CD14-positive monocyte (primary cell): ENCODE measurements around the gene REXO5. TPM values are rescaled to one million over a fixed set of nuclear protein-coding genes. Genes with fewer than 3 reads are reported as not detected.

Experiments used
- DNase-seq, 3 donors: peaks; one replicate each; pipeline ENCODE4 v3.0.0-alpha.2; 2011 to 2022
- H2AFZ ChIP-seq: 2 replicates; pipeline ENCODE4 v1.6.0; 2012; ENCODE audit warnings: mild to moderate bottlenecking, low read depth, low read length, inconsistent platforms; ENCODE audit not compliant: insufficient read depth, poor library complexity, severe bottlenecking
- H3K27ac ChIP-seq, 2 donors: 1 replicate in 1 of 2; 2 replicates in 1 of 2; pipeline ENCODE4 v1.5.1; 2012 to 2013; ENCODE audit warnings: low read length in 2 of 2, control low read depth in 1 of 2, inconsistent platforms in 1 of 2, low read depth in 1 of 2, mild to moderate bottlenecking in 1 of 2
- H3K27me3 ChIP-seq, 2 donors: one replicate each; pipeline versions ENCODE4 v1.6.0 to v1.6.1; 2011 to 2013; ENCODE audit warnings: low read length in 2 of 2; ENCODE audit not compliant: control insufficient read depth in 2 of 2, insufficient read depth in 2 of 2
- H3K36me3 ChIP-seq, 2 donors: replicated peaks in 1 of 2; 1 replicate in 1 of 2; 2 replicates in 1 of 2; pipeline versions ENCODE4 v1.5.1 to v1.6.1; 2012 to 2013; ENCODE audit warnings: low read length in 2 of 2, control low read depth in 1 of 2, inconsistent platforms in 1 of 2, mild to moderate bottlenecking in 1 of 2; ENCODE audit not compliant: insufficient read depth in 2 of 2, control insufficient read depth in 1 of 2
- H3K4me1 ChIP-seq, 2 donors: 1 replicate in 1 of 2; 2 replicates in 1 of 2; pipeline versions ENCODE4 v1.5.1 to v1.6.1; 2012 to 2013; ENCODE audit warnings: low read length in 2 of 2, control low read depth in 1 of 2, inconsistent platforms in 1 of 2, mild to moderate bottlenecking in 1 of 2, moderate library complexity in 1 of 2; ENCODE audit not compliant: insufficient read depth in 2 of 2, control insufficient read depth in 1 of 2
- H3K4me2 ChIP-seq: replicated peaks from 2 replicates; pipeline ENCODE3; 2012; ENCODE audit warnings: low read length, moderate library complexity, mild to moderate bottlenecking; ENCODE audit not compliant: poor library complexity, severe bottlenecking; ENCODE audit errors: extremely low read depth
- H3K4me3 ChIP-seq, 3 experiments: fragments of 200-600 bp in 1 of 3; sonication (generic) in 1 of 3; replicated peaks in 1 of 3; 1 replicate in 2 of 3; 2 replicates in 1 of 3; pipeline ENCODE4 v1.5.1; 2011 to 2013; ENCODE audit warnings: low read length in 3 of 3, mild to moderate bottlenecking in 3 of 3, control low read depth in 2 of 3, low read depth in 2 of 3, inconsistent platforms in 1 of 3, moderate library complexity in 1 of 3
- H3K79me2 ChIP-seq: 2 replicates; pipeline ENCODE4 v1.6.0; 2012; ENCODE audit warnings: mild to moderate bottlenecking, control low read depth, inconsistent platforms, low read length, moderate library complexity; ENCODE audit not compliant: insufficient read depth
- H3K9ac ChIP-seq: 2 replicates; pipeline ENCODE4 v1.6.0; 2017; ENCODE audit warnings: low read length, mild to moderate bottlenecking; ENCODE audit not compliant: insufficient read depth, poor library complexity, severe bottlenecking
- H3K9me3 ChIP-seq, 2 donors: replicated peaks in 1 of 2; 1 replicate in 1 of 2; 2 replicates in 1 of 2; pipeline versions ENCODE4 v1.5.1 to v1.6.1; 2012 to 2013; ENCODE audit warnings: low read length in 2 of 2, control low read depth in 1 of 2; ENCODE audit not compliant: control insufficient read depth in 1 of 2, insufficient read depth in 1 of 2
- H4K20me1 ChIP-seq: 2 replicates; pipeline ENCODE4 v1.6.0; 2012; ENCODE audit warnings: mild to moderate bottlenecking, low read length, control low read depth, moderate library complexity; ENCODE audit not compliant: insufficient read depth
- H3K27ac Mint-ChIP-seq, 7 donors: one replicate each; pipeline ENCODE4 v1.8.0; 2020; ENCODE audit warnings: mild to moderate bottlenecking in 7 of 7, mixed read lengths in 7 of 7, moderate library complexity in 6 of 7, inconsistent platforms in 2 of 7
- H3K27me3 Mint-ChIP-seq, 3 donors: one replicate each; pipeline ENCODE4 v1.8.0; 2021 to 2022; ENCODE audit warnings: low read depth in 3 of 3, mild to moderate bottlenecking in 3 of 3, mixed read lengths in 3 of 3, moderate library complexity in 3 of 3, inconsistent platforms in 1 of 3
- H3K36me3 Mint-ChIP-seq, 2 donors: one replicate each; pipeline ENCODE4 v1.8.0; 2020; ENCODE audit warnings: mixed read lengths in 2 of 2, inconsistent platforms in 1 of 2, mild to moderate bottlenecking in 1 of 2
- H3K4me1 Mint-ChIP-seq: one replicate; pipeline ENCODE4 v1.8.0; 2020; ENCODE audit warnings: mild to moderate bottlenecking, mixed read lengths
- H3K4me3 Mint-ChIP-seq, 2 donors: one replicate each; pipeline ENCODE4 v1.8.0; 2020; ENCODE audit warnings: mild to moderate bottlenecking in 2 of 2, mixed read lengths in 2 of 2, moderate library complexity in 1 of 2
- H3K9me3 Mint-ChIP-seq, 7 donors: one replicate each; pipeline ENCODE4 v1.8.0; 2020 to 2022; ENCODE audit warnings: mixed read lengths in 7 of 7, mild to moderate bottlenecking in 6 of 7, moderate library complexity in 6 of 7, inconsistent platforms in 2 of 7
- CTCF ChIP-seq: fragments of 200-600 bp; IDR thresholded peaks from one replicate; pipeline ENCODE4 v1.8.0; 2022; ENCODE audit warnings: antibody characterized with exemption, mild to moderate bottlenecking
- WGBS: methylation state at CpG from one replicate; pipeline ENCODE4 v1.1.5; 2013; ENCODE audit warnings: missing lambda C conversion rate; ENCODE audit not compliant: insufficient coverage; 5-methylcytosine and 5-hydroxymethylcytosine counted together
- intact Hi-C, 2 donors: fragments of 100-400 bp; cut with micrococcal nuclease; formaldehyde crosslinking; loops; one replicate each; pipeline versions ENCODE4 v1.15.0 to v1.15.1; 2023
- polyA plus RNA-seq, 3 donors: library from polyadenylated mRNA; depleted of rRNA in 1 of 3; unstranded in 2 of 3; stranded (reverse) in 1 of 3; fragments of 300-500 nt in 2 of 3; fragments of >200 nt in 1 of 3; fragmentation: Illumina TruSeq in 2 of 3; gene quantifications; 1 replicate in 2 of 3; 2 replicates in 1 of 3; pipeline ENCODE4 v1.2.3, GENCODE V29; 2012 to 2021

The REXO5 gene
- polyA plus RNA-seq, 3 donors = 0.52 to 1.4 (median 0.55) TPM

DNA sequence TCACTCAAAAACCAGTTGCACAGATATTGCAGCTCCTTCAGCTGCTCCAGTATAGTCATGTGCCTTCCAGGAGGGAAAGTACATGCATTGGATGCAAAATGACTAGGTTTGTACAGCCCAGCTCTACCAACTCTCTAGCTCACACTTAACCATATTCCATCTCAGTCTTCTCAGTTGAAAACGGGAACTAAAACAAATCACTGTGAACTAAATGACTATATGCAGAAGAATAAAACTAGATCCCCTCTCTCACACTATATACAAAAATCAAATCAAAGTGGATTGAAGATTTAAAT, 69.0 kb downstream of the REXO5 start:
- Mint-ChIP-seq H3K27me3 (no peaks in the 10 kb centered on the region), H3K9me3 (no peaks in the 10 kb centered on the region), H3K4me1 (peaks cover 40% of the 10 kb centered on the region), H3K27ac (peak overlapping the region in 1 of 7 donors; percentile 35), H3K36me3 (peaks cover 11 to 17% of the 10 kb centered on the region in 2 donors), H3K4me3 (no peak overlapping the region)
- Histone ChIP-seq H3K79me2 (peaks cover 36% of the 10 kb centered on the region), H3K4me1 (peaks cover 9 to 18% of the 10 kb centered on the region in 2 donors), H3K36me3 (no peaks in the 10 kb centered on the region), H3K9ac (no peak overlapping the region), H3K27me3 (no peaks in the 10 kb centered on the region), H4K20me1 (peaks cover 64% of the 10 kb centered on the region), H2AFZ (no peak overlapping the region), H3K27ac (no peak overlapping the region), H3K9me3 (no peaks in the 10 kb centered on the region), H3K4me2 (no peak overlapping the region), H3K4me3 (no peak overlapping the region)
- no CpG with 5 or more reads among the region's 1 CpG for WGBS
- intact Hi-C loops = no loop called here
- DNase-seq = no peak
- no peak for TF ChIP-seq CTCF

DNA sequence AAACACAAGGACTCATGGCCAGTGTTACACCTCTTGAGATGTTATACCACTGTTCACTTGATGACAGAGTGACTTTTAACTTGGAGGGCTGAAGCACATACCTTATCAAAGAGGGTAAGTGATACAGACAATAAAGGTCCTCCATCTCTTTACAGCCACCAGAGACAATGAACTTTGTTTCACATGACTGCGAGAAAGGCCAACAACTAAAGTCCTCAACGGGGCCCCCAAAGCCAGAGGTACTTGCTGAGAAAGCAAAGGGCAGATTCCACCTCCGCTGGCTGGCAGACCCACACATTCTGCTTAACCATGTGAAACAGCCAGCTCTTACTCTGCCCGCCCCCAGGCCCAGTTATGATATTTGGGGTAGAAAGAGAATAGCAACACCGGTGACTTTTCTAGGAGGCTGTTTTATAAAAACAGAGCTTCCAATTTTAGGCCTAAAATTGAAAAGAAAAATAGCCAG, 72.4 kb downstream of the REXO5 start:
- Histone ChIP-seq H3K4me2 (no peak overlapping the region), H3K9ac (no peak overlapping the region), H3K27me3 (no peaks in the 10 kb centered on the region), H3K4me1 (peaks cover 16 to 22% of the 10 kb centered on the region in 2 donors), H3K9me3 (no peaks in the 10 kb centered on the region), H2AFZ (no peak overlapping the region), H3K4me3 (no peak overlapping the region), H4K20me1 (peaks cover 42% of the 10 kb centered on the region), H3K36me3 (no peaks in the 10 kb centered on the region), H3K27ac (peak overlapping the region in 1 of 2 donors; percentile 13), H3K79me2 (peaks cover 43% of the 10 kb centered on the region)
- no peak for TF ChIP-seq CTCF
- 86% methylated on average over 3 of the region's 5 CpGs for WGBS
- Mint-ChIP-seq H3K4me3 (no peak overlapping the region), H3K4me1 (peaks cover 42% of the 10 kb centered on the region), H3K27me3 (no peaks in the 10 kb centered on the region), H3K36me3 (peaks cover 14 to 21% of the 10 kb centered on the region in 2 donors), H3K27ac (peak overlapping the region in 4 of 7 donors; percentile 12 to 60 (median 38)), H3K9me3 (no peaks in the 10 kb centered on the region)
- DNase-seq = no peak
- intact Hi-C loops = no loop called here
